HuH-7 (cell line): ENCODE data around the gene SCART1.
"Not testable (repeated sequence)": the region's sequence is repeated elsewhere in the genome, so short reads cannot be mapped to it uniquely, and the experiment has no call there.

Source experiments
- DNase-seq: peaks from one replicate; pipeline ENCODE4 v3.0.0; 2011; ENCODE audit warnings: low spot score

Gene SCART1

DNA sequence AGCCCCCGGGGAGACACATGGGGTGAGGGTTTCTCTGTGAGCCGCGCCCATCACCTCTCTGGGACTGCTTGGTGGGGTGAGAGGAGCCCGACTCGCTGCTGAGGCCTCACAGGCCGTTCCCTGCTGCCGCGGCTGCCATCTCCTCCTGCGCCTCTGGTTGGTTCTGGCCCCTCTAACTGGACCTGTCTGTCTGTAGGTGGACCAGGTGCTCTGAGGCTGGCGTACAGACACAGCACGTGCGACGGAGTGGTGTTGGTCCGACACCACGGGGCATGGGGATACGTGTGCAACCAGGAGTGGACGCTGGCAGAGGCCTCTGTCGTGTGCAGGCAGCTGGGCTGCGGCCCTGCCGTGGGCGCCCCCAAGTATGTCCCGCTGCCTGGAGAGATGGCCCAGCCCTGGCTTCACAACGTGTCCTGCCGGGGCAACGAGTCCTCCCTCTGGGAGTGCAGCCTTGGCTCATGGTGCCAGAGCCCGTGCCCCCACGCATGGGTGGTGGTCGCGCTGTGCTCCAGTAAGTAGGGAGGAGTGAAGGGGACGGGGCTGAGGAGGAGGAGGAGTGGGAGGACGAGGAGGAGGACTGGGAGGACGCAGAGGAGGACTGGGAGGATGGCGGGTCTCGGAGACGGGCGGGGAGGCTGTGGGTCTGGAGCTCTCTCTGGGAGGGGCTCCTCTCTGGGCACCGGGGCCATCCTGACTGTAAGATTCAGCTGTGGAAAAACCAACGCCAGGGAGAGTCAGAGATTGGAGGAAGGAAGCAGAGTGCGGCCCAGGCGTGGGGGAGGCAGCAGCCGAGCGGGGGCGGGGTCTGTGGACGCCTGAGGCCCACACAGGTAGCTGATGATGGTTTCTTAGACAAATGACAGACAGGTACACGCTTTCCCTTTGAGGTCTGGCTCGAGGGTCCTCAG is 2.6 kb downstream of the SCART1 start:
- DNase-seq = no peak

DNA sequence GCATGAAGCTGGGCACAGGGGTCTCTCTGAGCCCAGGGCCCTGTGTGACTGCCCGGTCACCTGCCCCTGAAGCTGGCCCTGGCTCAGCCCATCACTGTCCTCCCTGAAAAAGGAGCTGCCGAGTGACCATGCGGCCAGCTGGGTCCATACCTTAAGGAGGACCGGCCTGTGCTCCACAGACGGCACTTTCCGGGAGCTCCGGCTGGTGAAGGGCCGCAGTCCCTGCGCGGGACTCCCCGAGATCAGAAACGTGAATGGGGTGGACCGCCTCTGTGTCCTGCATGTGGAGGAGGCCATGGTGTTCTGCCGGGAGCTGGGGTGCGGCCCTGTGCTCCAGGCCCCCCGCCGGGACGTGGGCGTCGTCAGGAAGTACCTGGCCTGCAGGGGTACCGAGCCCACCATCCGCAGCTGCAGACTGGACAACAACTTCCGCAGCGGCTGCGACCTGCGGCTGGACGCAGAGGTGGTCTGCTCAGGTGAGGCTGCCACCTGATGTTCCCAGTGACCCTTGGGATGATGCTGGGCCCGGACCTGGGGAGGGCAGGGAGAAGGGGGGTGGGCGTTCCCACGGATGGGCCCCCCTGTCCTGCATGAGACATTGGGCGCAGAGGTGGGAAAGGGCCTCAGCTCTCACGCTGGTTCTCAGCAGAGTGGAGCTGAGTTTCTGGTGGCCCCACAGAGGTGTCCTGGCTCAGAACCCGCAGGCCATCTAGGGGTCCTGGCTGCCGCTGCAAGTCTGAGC is 3.5 kb downstream of the SCART1 start:
- DNase-seq = no peak

DNA sequence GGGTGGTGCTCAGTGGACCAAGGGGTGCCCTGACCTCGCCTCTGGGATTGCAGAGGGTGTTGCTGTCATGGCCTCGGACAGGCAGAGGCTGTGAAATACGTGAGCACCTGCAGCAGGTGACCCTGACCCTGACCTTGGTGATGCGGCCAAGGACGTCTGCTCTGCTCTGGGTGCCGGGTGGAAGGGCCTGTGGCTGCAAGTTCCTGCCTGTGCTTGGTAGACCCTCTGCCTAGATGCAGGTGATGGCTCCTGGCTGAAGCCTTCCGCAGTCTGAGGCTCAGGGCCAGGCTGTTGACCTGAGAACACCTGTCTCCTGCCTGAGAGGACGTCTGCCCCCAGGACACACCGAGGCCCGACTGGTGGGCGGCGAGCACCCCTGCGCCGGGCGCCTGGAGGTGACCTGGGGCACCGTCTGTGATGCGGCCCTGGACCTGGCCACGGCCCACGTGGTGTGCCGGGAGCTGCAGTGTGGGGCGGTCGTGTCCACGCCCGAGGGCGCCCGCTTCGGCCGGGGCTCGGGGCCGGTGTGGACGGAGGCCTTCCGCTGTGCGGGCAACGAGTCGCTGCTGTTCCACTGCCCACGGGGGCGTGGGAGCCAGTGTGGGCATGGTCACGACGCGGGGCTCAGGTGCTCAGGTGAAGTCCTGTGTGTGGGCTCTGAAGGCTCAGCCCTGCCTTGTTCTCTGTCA is 4.4 kb downstream of the SCART1 start:
- DNase-seq = no peak

DNA sequence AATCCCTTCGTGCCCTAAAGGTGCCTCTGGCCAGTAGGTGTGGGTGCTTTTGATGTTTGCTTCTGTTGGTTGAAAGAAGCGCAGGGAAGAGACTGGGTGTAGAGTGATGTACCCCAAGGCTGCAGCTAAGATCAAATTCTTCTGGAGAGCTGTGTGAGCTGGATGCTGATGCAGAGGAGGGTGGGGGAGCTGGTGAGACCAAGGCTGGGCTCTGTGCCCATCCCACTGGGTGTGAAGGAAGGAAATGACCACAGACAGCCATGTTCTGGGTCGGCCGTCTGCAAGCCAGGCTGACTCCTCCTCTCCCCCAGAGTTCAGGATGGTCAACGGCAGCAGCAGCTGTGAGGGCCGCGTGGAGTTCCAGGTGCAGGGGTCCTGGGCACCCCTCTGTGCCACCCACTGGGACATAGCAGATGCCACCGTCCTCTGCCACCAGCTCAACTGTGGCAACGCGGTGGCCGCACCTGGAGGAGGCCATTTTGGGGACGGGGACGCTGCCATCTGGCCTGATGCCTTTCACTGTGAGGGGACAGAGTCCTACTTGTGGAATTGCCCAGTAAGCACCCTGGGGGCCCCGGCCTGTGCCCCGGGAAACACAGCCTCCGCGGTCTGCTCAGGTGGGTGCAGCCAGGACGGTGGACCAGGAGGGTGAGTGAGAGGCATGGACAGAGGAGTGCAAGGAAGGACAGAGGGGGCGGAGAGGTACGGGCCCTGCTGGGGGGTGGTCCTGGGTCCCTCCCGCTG is 5.1 kb downstream of the SCART1 start:
- DNase-seq = no peak

DNA sequence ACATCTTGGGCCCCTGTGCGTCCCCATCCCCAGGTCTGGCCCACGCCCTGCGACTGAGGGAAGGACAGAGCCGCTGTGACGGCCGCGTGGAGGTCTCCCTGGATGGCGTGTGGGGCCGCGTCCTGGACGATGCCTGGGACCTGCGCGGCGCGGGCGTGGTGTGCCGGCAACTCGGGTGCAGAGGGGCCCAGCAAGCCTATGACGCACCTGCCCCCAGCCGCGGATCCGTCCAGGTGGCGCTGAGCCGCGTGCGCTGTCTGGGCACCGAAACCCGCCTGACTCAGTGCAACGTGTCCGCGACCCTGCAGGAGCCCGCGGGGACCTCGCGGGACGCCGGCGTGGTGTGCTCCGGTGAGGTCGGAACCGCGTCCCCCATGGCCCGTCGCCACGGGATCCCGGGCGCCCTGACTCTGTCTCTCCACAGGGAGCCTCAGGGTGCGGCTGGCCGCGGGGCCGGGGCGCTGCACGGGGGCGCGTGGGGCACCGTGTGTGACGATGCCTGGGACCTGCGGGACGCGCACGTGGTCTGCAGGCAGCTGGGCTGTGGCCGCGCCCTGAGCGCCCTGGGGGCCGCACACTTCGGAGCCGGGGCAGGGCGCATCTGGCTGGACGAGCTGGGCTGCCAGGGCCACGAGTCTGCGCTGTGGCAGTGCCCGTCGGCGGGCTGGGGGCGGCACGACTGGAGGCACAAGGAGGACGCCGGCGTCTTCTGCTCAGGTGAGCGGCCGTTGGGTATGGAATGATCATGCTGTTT is 5.9 kb downstream of the SCART1 start:
- no peak for DNase-seq

DNA sequence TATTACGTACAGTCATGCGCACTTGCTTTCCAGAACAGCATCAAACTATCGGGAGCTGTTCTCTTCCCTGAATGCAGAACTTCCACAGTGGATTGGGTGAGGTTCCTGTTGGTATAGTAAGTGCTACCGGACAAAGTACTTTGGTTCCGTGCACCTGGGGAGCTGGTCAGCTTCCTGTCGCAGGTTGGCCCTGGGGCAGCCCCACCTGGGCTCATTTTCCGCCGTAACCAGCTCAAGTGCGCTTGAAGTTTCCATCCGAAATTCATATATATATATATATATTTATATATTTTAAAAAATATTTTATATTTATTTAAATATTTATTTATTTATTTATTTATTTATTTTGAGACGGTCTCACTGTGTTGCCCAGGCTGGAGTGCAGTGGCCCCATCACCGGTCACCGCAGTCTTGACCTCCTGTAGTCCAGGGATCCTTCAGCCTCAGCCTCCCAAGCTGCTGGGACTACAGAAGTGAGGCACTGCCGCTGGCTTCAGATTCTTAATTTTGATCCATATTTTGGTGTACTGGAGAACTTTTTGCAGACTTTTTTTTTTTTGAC is 6.5 kb downstream of the SCART1 start:
- DNase-seq = no peak

DNA sequence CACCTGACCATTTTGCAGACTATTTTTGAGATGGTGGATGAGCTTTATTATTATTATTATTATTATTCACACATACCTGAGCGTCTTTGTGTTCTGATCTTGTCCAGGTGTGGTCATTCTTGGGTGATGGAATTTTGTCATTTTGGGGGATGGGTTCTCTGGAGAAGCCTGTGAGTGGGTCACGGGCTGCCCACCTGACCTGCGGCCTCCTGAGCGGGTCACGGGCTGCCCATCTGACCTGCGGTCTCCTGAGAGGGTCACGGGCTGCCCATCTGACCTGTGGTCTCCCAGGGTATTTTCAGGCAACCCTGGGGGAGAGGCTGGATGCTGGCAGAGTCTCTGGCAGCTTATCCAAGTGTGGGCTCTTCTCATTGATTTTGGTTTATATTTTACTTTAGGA is 7.3 kb downstream of the SCART1 start:
- no peak for DNase-seq

DNA sequence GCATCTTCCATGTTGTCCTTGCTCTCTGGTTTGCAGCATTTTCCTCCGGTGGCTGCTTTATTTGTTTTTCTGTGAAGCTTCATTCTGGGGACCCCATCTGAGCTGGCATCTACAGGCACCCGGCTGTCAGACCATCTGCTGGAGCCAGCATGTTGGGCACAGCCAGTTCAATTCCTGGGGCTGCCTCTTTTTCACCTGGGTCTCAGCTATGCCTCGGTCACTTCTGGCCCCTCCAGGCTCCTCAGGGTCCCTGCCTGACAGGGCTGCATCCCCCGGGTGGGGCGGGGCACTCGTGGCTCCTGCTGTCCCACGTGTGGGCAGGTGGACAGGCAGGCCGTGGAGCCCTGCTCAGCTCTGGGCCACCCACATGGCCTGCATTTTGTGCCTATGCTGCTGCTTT is 8.1 kb downstream of the SCART1 start:
- no peak for DNase-seq

DNA sequence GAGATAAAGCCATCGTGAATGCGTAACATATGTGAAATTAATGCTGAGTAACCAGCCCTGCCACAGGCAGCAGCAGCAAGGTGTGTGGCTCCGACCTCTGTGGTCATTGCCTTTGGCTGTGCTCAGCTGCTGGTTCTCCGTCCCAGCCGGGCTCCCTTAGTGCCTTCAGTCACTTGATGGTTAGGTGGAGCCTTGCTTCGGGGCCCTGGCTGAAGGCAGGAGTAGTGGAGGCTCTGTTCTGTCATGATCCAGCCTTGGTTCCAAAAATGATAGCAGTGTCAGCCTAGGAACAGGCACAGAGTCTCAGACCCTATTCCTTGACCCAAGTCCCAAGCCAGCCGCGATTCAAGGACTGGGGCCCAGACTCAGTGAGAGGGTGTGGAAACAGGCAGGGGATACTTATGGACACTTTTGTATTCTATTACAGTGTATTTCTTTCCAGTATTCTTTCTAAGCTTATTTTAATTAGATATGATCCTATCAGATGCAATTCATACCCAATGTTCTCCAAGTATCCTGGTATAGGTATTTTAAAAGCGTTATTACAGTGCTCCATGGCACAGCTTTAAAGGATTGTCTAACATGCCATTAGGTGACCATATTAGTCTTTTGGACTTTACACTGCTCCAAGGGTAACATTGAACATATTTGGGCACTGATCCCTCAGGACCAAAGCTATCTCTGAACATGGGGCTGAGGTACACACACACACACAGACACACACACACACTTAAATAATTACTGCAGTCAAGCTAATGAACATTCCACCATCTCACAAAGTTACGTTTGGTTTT is 9.0 kb downstream of the SCART1 start:
- no peak for DNase-seq

DNA sequence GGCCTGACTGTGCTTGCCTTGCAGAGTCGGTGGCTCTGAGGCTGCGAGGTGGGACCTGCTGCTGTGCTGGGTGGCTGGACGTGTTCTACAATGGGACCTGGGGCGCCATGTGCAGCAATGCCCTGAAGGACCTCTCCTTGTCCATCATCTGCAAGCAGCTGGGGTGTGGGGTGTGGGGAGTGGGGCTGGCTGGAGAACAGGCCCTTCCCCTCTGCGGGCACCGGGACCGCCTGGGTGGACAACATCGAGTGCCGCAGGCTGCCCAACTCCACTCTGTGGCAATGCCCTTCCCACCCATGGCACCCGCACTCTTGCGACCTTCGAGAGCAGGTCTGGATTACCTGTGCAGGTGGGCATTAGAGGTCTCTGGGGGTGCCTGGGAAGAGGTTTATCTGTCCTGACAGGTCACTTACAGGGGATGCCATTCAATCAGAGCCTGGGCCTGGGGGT is 10.9 kb downstream of the SCART1 start:
- DNase-seq = no peak

DNA sequence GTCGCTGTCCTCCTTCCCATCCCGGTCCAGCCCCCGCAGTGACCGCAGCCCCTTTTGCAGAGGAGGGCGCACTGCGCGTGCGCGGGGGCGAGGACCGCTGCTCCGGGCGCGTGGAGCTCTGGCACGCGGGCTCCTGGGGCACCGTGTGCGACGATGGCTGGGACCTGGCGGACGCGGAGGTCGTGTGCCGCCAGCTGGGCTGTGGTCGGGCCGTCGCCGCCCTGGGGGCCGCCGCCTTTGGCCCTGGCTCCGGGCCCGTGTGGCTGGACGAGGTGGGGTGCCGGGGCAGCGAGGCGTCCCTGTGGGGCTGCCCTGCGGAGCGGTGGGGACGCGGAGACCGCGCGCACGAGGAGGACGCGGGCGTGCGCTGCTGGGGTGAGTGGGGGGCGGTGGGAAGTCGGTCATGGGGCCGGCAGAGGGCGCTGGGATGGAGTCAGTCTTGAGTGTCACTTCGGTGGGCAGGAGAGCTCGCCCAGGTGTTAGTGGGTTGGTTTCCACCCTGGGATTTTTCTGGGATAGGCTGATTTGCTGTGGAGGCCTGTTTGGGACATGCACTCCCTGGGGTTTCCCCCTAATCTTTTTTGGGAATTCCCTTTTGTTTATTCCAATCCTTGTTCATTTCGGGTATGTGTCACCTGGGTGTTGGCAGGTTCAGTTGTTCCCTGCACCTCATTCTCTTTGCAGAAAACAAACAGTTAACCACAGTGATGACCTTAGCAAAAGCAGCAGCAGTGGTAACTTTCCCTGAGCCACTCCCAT is 11.6 kb downstream of the SCART1 start:
- DNase-seq = no peak

DNA sequence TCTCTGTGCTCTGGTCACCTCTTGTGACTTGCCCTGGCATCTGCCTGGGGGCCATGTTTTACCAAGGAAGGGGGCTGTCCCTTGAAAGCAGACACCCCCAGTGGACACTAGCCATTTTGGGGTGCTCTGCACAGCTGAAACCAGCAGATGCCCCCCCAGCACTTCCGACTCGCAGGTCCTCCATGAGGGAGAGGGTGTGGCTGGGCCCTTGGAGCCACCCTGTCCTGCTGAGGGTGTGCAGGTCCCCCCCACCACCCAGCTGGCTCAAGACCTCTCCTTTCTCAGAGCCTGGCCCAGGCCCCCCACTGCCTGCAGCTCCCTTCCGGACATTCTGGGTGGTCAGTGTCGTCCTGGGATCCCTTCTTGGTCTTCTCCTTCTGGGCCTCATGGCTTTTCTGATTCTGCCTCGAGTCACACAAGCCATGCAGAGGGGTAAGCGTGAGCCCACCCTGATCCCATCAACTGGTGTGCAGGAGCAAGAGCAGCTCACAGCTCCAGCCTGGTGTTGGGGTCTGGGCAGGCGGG is 12.3 kb downstream of the SCART1 start:
- no peak for DNase-seq

DNA sequence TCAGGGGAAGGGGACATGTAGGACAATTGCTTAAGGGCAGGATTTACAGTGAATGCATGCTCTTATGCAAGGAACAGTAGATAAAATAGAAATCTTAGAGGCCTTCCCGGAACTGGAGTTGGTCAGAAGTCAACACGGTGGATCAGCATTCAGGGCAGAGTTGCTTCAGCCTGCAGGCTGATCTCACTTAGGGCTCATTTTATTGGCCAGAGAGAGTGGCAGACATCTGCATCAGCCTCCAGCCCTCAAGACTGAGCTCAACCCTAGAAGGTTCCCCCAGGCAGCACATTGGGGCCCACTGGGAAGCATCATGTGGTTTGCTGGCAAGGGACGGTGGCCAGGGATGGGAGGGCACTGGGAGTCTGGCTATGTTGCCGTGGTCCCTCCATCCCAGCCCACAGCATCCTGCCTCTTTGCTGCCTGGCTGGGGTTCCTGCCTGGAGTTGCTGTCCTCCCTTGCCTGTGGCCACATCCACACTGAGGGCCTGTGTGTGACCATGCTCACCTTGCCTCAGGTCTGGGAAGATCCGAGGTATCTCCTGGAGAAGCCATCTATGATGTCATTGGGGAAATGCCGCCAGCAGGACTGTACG is 13.0 kb downstream of the SCART1 start:
- DNase-seq = no peak

DNA sequence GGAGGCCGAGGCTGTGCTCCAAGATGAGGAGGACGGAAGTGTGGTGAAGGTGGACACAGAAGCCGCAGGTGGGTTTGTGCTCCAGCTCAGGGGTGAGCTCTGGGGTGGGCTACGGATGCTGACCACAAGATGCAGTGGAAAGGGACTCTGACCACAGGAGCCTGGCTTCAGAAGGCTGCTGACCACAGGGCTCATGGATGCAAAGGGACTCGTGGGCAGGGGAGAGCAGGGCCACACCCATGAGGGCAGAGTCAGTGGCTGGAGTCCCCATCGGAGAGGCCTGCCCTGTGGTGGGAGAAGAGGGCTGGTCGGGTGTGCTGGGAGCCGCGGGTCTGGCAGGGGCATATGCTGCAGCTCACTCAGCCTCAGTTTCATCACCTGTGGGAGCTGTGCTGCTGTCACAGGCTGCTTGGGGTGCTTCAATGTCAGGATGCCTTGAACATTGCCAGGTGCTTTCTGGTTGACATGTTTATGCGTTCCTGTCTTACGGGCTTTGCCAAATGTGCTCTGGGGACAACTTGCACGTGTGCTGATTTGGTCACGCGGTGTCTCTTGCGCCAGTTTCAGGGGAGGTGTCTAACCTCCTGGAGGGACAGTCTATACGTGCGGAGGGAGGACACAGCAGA is 13.7 kb downstream of the SCART1 start:
- no peak for DNase-seq

DNA sequence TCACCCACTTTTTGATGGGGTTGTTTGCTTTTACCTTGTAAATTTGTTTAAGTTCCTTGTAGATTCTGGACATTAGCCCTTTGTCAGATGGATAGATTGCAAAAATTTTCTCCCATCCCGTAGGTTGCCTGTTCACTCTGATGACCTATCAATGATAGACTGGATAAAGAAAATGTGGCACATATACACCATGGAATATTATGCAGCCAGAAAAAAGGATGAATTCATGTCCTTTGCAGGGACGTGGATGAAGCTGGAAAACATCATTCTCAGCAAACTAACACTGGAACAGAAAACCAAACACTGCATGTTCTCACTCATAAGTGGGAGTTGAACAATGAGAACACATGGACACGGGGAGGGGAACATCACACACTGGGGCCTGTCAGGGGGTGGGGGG is 15.5 kb downstream of the SCART1 start:
- DNase-seq = not testable (repeated sequence)

DNA sequence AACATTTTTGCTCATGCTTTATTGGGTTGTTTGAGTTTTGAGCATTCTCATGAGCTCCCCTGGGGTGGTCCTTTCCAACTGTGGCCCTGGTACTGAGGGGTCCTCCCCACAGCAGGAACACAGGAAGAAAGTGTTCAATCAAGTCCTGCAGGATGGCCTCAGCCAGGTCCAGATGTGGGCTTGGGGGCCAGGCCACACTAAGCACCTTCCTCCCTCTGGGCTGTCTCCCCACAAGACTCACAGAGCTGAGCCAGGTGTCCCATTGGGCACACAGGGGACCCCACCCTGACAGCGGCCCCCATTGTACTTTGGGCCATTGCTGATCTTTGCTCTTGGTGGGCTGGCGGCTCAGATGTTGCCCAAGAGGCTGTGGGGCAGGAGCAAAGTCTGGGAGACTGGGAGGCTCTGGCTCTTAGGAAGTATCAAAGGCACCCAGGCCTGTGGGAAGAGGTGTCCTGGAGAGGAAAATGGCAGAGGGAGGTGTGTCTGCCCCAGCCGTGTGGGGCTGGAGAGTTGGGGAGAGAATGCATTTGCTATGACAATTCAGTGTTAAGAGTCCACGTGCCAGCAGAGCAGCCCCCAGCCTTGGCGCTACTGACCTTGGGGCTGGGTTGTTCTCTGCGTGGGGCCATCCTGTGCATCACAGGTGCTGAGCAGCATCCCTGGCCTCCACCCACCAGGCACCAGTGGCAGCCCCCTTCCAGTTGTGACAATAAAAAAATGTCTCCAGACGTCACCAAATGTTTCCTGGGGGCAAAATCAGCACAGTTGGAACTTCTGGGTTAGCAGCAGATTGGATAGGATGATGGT is 17.8 kb downstream of the SCART1 start:
- no peak for DNase-seq

DNA sequence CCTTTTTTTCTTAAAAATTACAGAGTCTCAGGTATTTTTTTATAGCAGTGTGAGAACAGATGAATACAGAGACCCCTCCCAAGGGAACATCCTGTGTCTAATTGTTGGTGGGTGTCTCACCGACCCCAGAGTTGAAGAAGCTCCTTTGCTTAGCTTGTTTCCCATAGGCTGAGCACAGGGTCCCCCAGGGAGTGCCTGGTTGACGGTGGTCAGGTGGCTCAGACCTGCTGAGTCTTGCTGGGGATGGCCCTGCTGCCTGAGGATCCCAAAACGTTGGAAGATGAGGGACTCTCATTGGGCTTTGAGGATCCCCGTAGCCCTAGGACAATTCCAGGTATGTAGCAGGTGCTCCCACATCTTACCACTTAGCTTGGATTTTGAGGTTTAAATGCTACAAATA is 19.5 kb downstream of the SCART1 start:
- no peak for DNase-seq
